ENCODE results near the gene SPATA13. TPM values are rescaled to one million over a fixed set of nuclear protein-coding genes. Genes with fewer than 3 reads are reported as not detected.

Gene SPATA13
- total and polyA plus RNA-seq, 10 of the 15 experiments (the other 5 are each of a cell fraction or from before 2014, with no cell fraction given), result 2.4 to 11.1 (median 10.2) TPM

- TF ChIP-seq, protein P1, sequence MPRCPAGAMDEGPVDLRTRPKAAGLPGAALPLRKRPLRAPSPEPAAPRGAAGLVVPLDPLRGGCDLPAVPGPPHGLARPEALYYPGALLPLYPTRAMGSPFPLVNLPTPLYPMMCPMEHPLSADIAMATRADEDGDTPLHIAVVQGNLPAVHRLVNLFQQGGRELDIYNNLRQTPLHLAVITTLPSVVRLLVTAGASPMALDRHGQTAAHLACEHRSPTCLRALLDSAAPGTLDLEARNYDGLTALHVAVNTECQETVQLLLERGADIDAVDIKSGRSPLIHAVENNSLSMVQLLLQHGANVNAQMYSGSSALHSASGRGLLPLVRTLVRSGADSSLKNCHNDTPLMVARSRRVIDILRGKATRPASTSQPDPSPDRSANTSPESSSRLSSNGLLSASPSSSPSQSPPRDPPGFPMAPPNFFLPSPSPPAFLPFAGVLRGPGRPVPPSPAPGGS (IDR thresholded peaks at IDR 0.05; ENCODE audit: borderline replicate concordance, insufficient read depth, low read depth, low read length, poor library complexity, severe bottlenecking), result no peak
- TF ChIP-seq SRF (IDR thresholded peaks at IDR 0.05; ENCODE audit: low read depth in 2 of 2, low read length in 2 of 2) (no peak), NFXL1 (IDR thresholded peaks at IDR 0.05; ENCODE audit: borderline replicate concordance) (no peak), NFYA (IDR thresholded peaks at IDR 0.05; ENCODE audit: borderline replicate concordance, low read depth, low read length) (no peak), BCL11A (IDR thresholded peaks at IDR 0.05; ENCODE audit: low read depth, low read length) (no peak), POLR2A (IDR thresholded peaks at IDR 0.05; ENCODE audit: low read depth, low read length) (no peak)
Measured at GRCh38 chr13:24353736-24354135, 193.2 kb downstream of the SPATA13 start (continued).

GRCh38 chr13:24355103-24355502 lies 194.6 kb downstream of the SPATA13 start:
- FAIRE-seq (no peak), DNase-seq (ENCODE audit: low read depth, low spot score) (no peak), ATAC-seq (no peak; the same call in 2 of the 3 replicates)
- TF ChIP-seq EGR1 (IDR thresholded peaks at IDR 0.05; ENCODE audit: borderline replicate concordance in 1 of 2, low read depth in 2 of 2, low read length in 2 of 2) (no peak), SUZ12 (IDR thresholded peaks at IDR 0.05; ENCODE audit: unreplicated experiment) (no peak), SIN3A (IDR thresholded peaks at IDR 0.05; ENCODE audit: low read depth, low read length) (no peak), STAT3 (IDR thresholded peaks at IDR 0.05; ENCODE audit: low read depth, low read length) (no peak), NFIC (IDR thresholded peaks at IDR 0.05; ENCODE audit: low read depth, low read length) (no peak), KLF5 (IDR thresholded peaks at IDR 0.05; ENCODE audit: partially characterized antibody) (no peak)
- no peaks in the 10 kb centered on the region for H3K36me3 ChIP-seq (ENCODE audit: control insufficient read depth in 2 of 2, insufficient read depth in 2 of 2, low read length in 1 of 2)
- H3K79me2 ChIP-seq (ENCODE audit: control insufficient read depth, insufficient read depth, low read length), result no peaks in the 10 kb centered on the region
- H3K4me1 ChIP-seq (ENCODE audit: control insufficient read depth, insufficient read depth, low read length), result no peaks in the 10 kb centered on the region
- peaks cover 2% of the 10 kb centered on the region; the same call in 2 of the 3 replicates for H3K9me3 ChIP-seq (replicated peaks; ENCODE audit: control insufficient read depth, insufficient read depth, low read length)
- 55% methylated on average over 13 of the region's 13 CpGs for whole genome bisulfite sequencing (ENCODE audit: insufficient coverage, insufficient replicate concordance, low lambda C conversion rate, missing lambda C conversion rate)
- in situ Hi-C loops (cut with MboI), result no loop called here
- CTCF ChIA-PET, result no interaction called here
- no peaks in the 10 kb centered on the region for H4K20me1 ChIP-seq (ENCODE audit: control insufficient read depth, insufficient read depth)
- H3K4me2 ChIP-seq (ENCODE audit: control insufficient read depth, insufficient read depth), result no peak overlapping the region
- SMC1A ChIA-PET (ENCODE audit: uncharacterized antibody, unreplicated experiment), result no interaction called here
- no TSS peak for BruUV-seq (replicated peaks)
- intact Hi-C loops (cut with micrococcal nuclease; ENCODE audit: unreplicated experiment), result loop anchor here (10.0 kb wide), 1 partner anchor 1420 kb away; no protein-coding TSS in a partner anchor
- H3K4me3 ChIP-seq, result no peak overlapping the region
- no peak overlapping the region for H2AFZ ChIP-seq (ENCODE audit: control insufficient read depth, low read depth, low read length)
- RAD21 ChIA-PET (ENCODE audit: unreplicated experiment), result no interaction called here
- no peaks in the 10 kb centered on the region for H3K27me3 ChIP-seq (replicated peaks in 1 of 2; ENCODE audit: control insufficient read depth in 2 of 2, insufficient read depth in 2 of 2, low read length in 1 of 2)
- H3K9ac ChIP-seq (ENCODE audit: control insufficient read depth, insufficient read depth, low read length), result no peak overlapping the region
- H3K27ac ChIP-seq (ENCODE audit: control insufficient read depth, insufficient read depth), result no peak overlapping the region
- POLR2A ChIA-PET, result no interaction called here

All from GM12878 (cell line).